Spleen (tissue), 11 donors: ENCODE results near the gene PARN. TPM values are rescaled to one million over a fixed set of nuclear protein-coding genes. Genes with fewer than 3 reads are reported as not detected.
A peak's percentile ranks its signal among the peaks of the same experiment; 100 is the strongest.

Experiments used
- DNase-seq: peaks from one replicate; pipeline ENCODE4 v3.0.0-alpha.2; 2020
- H3K27ac ChIP-seq, 8 donors: fragments of 200-600 bp; sonication (generic) in 7 of 8; 1 replicate in 4 of 8; 2 replicates in 4 of 8; pipeline versions ENCODE4 v1.5.0 to v1.8.0; 2016 to 2021; ENCODE audit warnings: inconsistent platforms in 4 of 8, mild to moderate bottlenecking in 4 of 8, moderate library complexity in 1 of 8
- H3K27me3 ChIP-seq, 7 donors: fragments of 200-600 bp; sonication (generic) in 6 of 7; replicated peaks in 1 of 7; 1 replicate in 4 of 7; 2 replicates in 3 of 7; pipeline versions ENCODE4 v1.5.0 to v1.8.0; 2016 to 2021; ENCODE audit warnings: inconsistent platforms in 3 of 7, mild to moderate bottlenecking in 1 of 7
- H3K36me3 ChIP-seq, 6 donors: fragments of 200-600 bp; sonication (generic) in 5 of 6; 1 replicate in 4 of 6; 2 replicates in 2 of 6; pipeline versions ENCODE4 v1.5.0 to v1.8.0; 2016 to 2021; ENCODE audit warnings: inconsistent platforms in 2 of 6
- H3K4me1 ChIP-seq, 6 donors: fragments of 200-600 bp; sonication (generic) in 5 of 6; 1 replicate in 3 of 6; 2 replicates in 3 of 6; pipeline versions ENCODE4 v1.5.0 to v1.8.0; 2016 to 2021; ENCODE audit warnings: inconsistent platforms in 3 of 6
- H3K4me3 ChIP-seq, 8 donors: fragments of 200-600 bp; sonication (generic) in 7 of 8; 1 replicate in 4 of 8; 2 replicates in 4 of 8; pipeline versions ENCODE4 v1.5.0 to v1.8.0; 2016 to 2021; ENCODE audit warnings: inconsistent platforms in 4 of 8, mild to moderate bottlenecking in 4 of 8, moderate library complexity in 2 of 8
- H3K9me3 ChIP-seq, 8 donors: fragments of 200-600 bp; sonication (generic) in 7 of 8; 1 replicate in 4 of 8; 2 replicates in 4 of 8; pipeline versions ENCODE4 v1.5.0 to v1.8.0; 2016 to 2021; ENCODE audit warnings: inconsistent platforms in 4 of 8
- CTCF ChIP-seq, 11 experiments: fragments of 200-600 bp in 7 of 11; fragments of 450-650 bp in 4 of 11; sonication (generic) in 4 of 11; IDR thresholded peaks in 8 of 11; conservative IDR thresholded peaks in 3 of 11; 1 replicate in 7 of 11; 2 replicates in 4 of 11; pipeline versions ENCODE4 v1.4.0 to v1.8.0; 2016 to 2021; ENCODE audit warnings: antibody characterized with exemption in 11 of 11, inconsistent platforms in 4 of 11, mild to moderate bottlenecking in 1 of 11
- POLR2A ChIP-seq, 3 donors: fragments of 450-650 bp; IDR thresholded peaks; one replicate each; pipeline ENCODE4 v1.5.1; 2017; ENCODE audit warnings: antibody characterized with exemption in 3 of 3, mild to moderate bottlenecking in 1 of 3
- POLR2AphosphoS5 ChIP-seq, 3 donors: sonication (generic); formaldehyde crosslinking; IDR thresholded peaks; one replicate each; pipeline ENCODE4 v1.5.1; 2017; ENCODE audit warnings: antibody characterized with exemption in 3 of 3
- WGBS, 5 donors: extraction: QIAGEN DNeasy Blood & Tissue Kit in 3 of 5; methylation state at CpG; one replicate each; pipeline versions ENCODE4 v1.1.5 to v1.1.7; 2013 to 2018; 5-methylcytosine and 5-hydroxymethylcytosine counted together
- intact Hi-C: fragments of 100-400 bp; cut with DNase I; formaldehyde crosslinking; loops from one replicate; pipeline ENCODE4 v1.15.0; 2023; ENCODE audit warnings: low total_unique reads
- polyA plus RNA-seq, 3 donors: library from polyadenylated mRNA; stranded (reverse); fragments of 200-250 nt; gene quantifications; one replicate each; pipeline ENCODE4 v1.2.1, GENCODE V29; 2013
- total RNA-seq, 7 donors: library from RNA; depleted of rRNA in 3 of 7; stranded (reverse); fragments of >200 nt in 3 of 7; fragmentation: NEBNext Ultra II Directional in 4 of 7; extraction: Animal tissue kit (Norgen Biotek cat#: 25700) in 4 of 7; gene quantifications; one replicate each; pipeline versions ENCODE4 v1.1.0 to v1.2.1, GENCODE V29; 2016 to 2021
- donor health status: healthy with polysubstance abuse.
- donor health status: DM: no; HTN: no; CAD: no; lungs with moderate emphysema.
- donor health status: DM: no; HTN: no; CAD: no.
- donor health status: Bipolar disorder and iron deficiency.
- donor health status: healthy.
- donor health status: DM: no; HTN: no; CAD: no.
- donor health status: DM: yes; HTN: yes; CAD: no.

Gene PARN
- total and polyA plus RNA-seq, 10 donors = 10.3 to 49.0 (median 35.6) TPM

GRCh38 chr16:14493791-14494190 lies 136.3 kb downstream of the PARN start:
- Histone ChIP-seq H3K4me3 (no peak overlapping the region), H3K27ac (no peak overlapping the region), H3K4me1 (peaks cover 0 to 38% (median 13%) of the 10 kb centered on the region in 6 donors), H3K36me3 (peaks cover 0 to 23% (median 0%) of the 10 kb centered on the region in 6 donors), H3K27me3 (no peaks in the 10 kb centered on the region), H3K9me3 (no peaks in the 10 kb centered on the region)
- no peak for DNase-seq
- intact Hi-C loops = no loop called here
- WGBS, 5 donors = 90 to 99% (median 94%) methylated on average over 5 of the region's 5 CpGs
- TF ChIP-seq POLR2A (IDR thresholded peaks at IDR 0.05) (no peak), POLR2AphosphoS5 (IDR thresholded peaks at IDR 0.05) (no peak), CTCF (IDR thresholded peaks at IDR 0.05 in 8 of 11, conservative IDR thresholded peaks at IDR 0.05 in 3 of 11) (no peak)

GRCh38 chr16:14492614-14493013 lies 137.4 kb downstream of the PARN start:
- Histone ChIP-seq H3K27me3 (no peaks in the 10 kb centered on the region), H3K4me3 (no peak overlapping the region), H3K4me1 (peaks cover 0 to 48% (median 20%) of the 10 kb centered on the region in 6 donors), H3K36me3 (peaks cover 0 to 21% (median 0%) of the 10 kb centered on the region in 6 donors), H3K9me3 (no peaks in the 10 kb centered on the region), H3K27ac (peak overlapping the region in 5 of 8 donors; percentile 48 to 71 (median 63))
- TF ChIP-seq POLR2AphosphoS5 (IDR thresholded peaks at IDR 0.05) (no peak), CTCF (IDR thresholded peaks at IDR 0.05 in 8 of 11, conservative IDR thresholded peaks at IDR 0.05 in 3 of 11) (no peak), POLR2A (IDR thresholded peaks at IDR 0.05) (no peak)
- 34 to 49% (median 44%) methylated on average over 2 of the region's 2 CpGs for WGBS, 5 donors
- no peak for DNase-seq
- intact Hi-C loops = no loop called here

GRCh38 chr16:14491861-14492529 lies 138.1 kb downstream of the PARN start:
- intact Hi-C loops = no loop called here
- TF ChIP-seq POLR2AphosphoS5 (IDR thresholded peaks at IDR 0.05) (no peak), CTCF (IDR thresholded peaks at IDR 0.05 in 8 of 11, conservative IDR thresholded peaks at IDR 0.05 in 3 of 11) (no peak), POLR2A (IDR thresholded peaks at IDR 0.05) (no peak)
- no peaks in the 10 kb centered on the region for H3K27me3 ChIP-seq

GRCh38 chr16:14490235-14490634 lies 139.8 kb downstream of the PARN start:
- H3K27me3 ChIP-seq = no peaks in the 10 kb centered on the region
- 78 to 91% (median 84%) methylated on average over 4 of the region's 4 CpGs for WGBS, 5 donors

More at GRCh38 chr16:14491861-14492529, 138.1 kb downstream of the PARN start:
- WGBS, 5 donors = 57 to 73% (median 64%) methylated on average over 11 of the region's 11 CpGs
- Histone ChIP-seq H3K4me3 (no peak overlapping the region), H3K9me3 (no peaks in the 10 kb centered on the region), H3K4me1 (peaks cover 0 to 54% (median 25%) of the 10 kb centered on the region in 6 donors), H3K36me3 (peaks cover 0 to 21% (median 0%) of the 10 kb centered on the region in 6 donors), H3K27ac (peak overlapping the region in 7 of 8 donors; percentile 1 to 71 (median 50))
- no peak for DNase-seq

More at GRCh38 chr16:14490235-14490634, 139.8 kb downstream of the PARN start:
- H3K9me3 ChIP-seq = no peaks in the 10 kb centered on the region
- H3K4me1 ChIP-seq = peaks cover 0 to 51% (median 23%) of the 10 kb centered on the region in 6 donors
- H3K4me3 ChIP-seq = no peak overlapping the region
- TF ChIP-seq POLR2AphosphoS5 (IDR thresholded peaks at IDR 0.05) (no peak), POLR2A (IDR thresholded peaks at IDR 0.05) (no peak), CTCF (IDR thresholded peaks at IDR 0.05 in 8 of 11, conservative IDR thresholded peaks at IDR 0.05 in 3 of 11) (no peak)
- peak overlapping the region in 2 of 8 donors; percentile 2 to 16 for H3K27ac ChIP-seq
- no peak for DNase-seq
- intact Hi-C loops = no loop called here
- H3K36me3 ChIP-seq = peaks cover 0 to 18% (median 0%) of the 10 kb centered on the region in 6 donors
